ENCODE measurements around the gene INTS12. TPM values are rescaled to one million over a fixed set of nuclear protein-coding genes. Genes with fewer than 3 reads are reported as not detected.

The INTS12 gene
- total RNA-seq, 4 donors from 2014 or later: 11.6 to 24.0 (median 15.9) TPM

Other genes with a start within 250 kb of the INTS12 start
- 100 to 1,000 TPM in 1 of 4 donors, 10 to 100 TPM in 3; 87.3 to 121 (median 87.9) TPM for gene PPA2, start 234.6 kb downstream of the INTS12 start, total RNA-seq
- gene ARHGEF38, start 156.1 kb downstream of the INTS12 start, total RNA-seq: under 1 TPM in 2 of 4 donors, not detected in 2; 0.13 to 0.29 TPM
- 10 to 100 TPM in 2 of 4 donors, 1 to 10 TPM in 2; 9.6 to 19.5 (median 10.6) TPM for gene GSTCD, start 95 bp upstream of the INTS12 start, total RNA-seq
- gene NPNT, start 186.8 kb upstream of the INTS12 start, total RNA-seq: 10 to 100 TPM in 3 of 4 donors, 1 to 10 TPM in 1; 7.5 to 17.2 (median 15.7) TPM

Measured in esophagus squamous epithelium (tissue), 4 donors.